Measurements from ENCODE around the gene ATP1A1.

ATP1A1 gene

GRCh38 chr1:116392717-116393404 lies 19.8 kb downstream of the ATP1A1 start:
- no peak for DNase-seq

GRCh38 chr1:116393792-116394191 lies 20.7 kb downstream of the ATP1A1 start:
- no peak for DNase-seq

GRCh38 chr1:116394270-116394669 lies 21.2 kb downstream of the ATP1A1 start:
- DNase-seq, result no peak

DNA sequence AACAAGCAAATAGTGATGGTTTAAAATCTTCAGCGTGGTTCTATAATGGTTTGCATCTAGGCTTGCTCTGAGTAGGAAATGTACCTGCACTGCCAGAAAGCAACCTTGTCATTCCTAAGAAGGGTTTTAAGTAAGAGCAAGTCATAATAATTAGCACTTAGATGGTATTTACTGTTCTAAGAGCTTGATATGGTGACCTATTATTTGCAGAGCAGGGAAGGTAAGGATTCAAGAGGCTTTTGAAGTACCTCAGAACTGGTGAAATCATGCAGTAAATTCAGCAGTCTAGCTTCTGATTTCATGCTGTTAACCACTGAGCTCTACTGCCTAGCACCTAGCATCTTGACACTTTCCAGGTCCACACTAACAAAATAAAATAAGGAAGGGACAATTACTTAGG lies 23.7 kb downstream of the ATP1A1 start:
- no peak for DNase-seq

DNA sequence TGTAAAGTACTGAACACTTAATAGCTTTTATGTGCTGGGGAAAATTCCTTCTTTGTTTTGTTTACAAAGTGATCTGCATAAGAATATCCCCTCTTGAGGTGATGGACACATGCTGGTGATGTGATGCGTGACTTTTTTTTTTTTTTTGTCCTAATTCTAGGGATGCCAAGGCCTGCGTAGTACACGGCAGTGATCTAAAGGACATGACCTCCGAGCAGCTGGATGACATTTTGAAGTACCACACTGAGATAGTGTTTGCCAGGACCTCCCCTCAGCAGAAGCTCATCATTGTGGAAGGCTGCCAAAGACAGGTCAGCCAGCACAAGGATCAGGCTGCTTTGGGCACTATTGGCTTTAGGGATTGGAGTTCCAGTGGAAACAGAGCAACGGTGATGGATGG lies 24.7 kb downstream of the ATP1A1 start:
- DNase-seq, result no peak

GRCh38 chr1:116400780-116401179 lies 27.7 kb downstream of the ATP1A1 start:
- DNase-seq, result no peak

DNA sequence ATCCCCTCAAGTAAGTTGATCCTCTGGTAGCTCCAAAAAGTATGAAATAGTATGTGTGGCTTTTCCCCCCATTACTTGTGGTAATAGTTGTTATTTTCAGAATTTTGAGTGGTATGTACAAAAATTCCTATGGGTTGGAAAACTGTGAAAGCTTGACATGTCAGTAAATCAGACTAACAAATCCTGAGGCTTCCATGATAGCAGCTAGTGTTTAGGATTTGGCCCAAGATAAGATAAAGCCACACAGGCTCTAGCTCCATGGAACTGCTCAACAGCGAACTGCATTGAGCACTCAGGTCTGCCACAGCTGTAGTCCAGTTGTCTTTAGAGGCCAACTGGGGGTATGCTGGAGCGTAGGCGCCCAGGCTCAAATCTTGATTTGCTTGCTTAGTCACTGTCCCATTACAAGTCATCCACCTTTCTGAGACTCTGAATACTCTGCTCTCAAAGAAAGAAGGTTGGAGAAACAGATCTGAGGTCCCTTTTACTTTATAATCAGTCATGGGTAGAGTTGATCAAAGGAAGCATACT lies 28.7 kb downstream of the ATP1A1 start:
- DNase-seq, result no peak

DNA sequence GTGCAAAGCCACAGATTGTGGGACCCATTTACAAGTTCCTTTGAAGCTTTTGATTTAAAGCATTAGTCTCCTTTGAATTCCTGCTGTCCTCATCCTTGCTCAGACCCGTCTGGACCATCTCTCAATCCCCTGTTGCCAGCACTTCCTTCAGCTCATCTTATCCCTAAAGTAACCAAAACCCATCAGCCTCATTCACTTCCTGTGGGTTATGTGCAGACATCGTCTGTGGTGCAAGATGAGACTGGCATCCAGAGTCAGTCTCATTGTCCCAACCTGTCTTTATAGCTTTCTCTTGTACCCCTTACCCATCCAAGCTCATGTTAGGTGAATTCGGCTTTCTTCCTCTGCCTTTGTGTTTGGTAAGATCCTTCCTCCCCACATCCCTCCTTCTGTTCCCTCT lies 29.3 kb downstream of the ATP1A1 start:
- DNase-seq, result no peak

GRCh38 chr1:116403496-116404136 lies 30.6 kb downstream of the ATP1A1 start:
- no peak for DNase-seq

- no peak for DNase-seq
These were observed 31.7 kb downstream of the ATP1A1 start for GRCh38 chr1:116404699-116405098.

DNA sequence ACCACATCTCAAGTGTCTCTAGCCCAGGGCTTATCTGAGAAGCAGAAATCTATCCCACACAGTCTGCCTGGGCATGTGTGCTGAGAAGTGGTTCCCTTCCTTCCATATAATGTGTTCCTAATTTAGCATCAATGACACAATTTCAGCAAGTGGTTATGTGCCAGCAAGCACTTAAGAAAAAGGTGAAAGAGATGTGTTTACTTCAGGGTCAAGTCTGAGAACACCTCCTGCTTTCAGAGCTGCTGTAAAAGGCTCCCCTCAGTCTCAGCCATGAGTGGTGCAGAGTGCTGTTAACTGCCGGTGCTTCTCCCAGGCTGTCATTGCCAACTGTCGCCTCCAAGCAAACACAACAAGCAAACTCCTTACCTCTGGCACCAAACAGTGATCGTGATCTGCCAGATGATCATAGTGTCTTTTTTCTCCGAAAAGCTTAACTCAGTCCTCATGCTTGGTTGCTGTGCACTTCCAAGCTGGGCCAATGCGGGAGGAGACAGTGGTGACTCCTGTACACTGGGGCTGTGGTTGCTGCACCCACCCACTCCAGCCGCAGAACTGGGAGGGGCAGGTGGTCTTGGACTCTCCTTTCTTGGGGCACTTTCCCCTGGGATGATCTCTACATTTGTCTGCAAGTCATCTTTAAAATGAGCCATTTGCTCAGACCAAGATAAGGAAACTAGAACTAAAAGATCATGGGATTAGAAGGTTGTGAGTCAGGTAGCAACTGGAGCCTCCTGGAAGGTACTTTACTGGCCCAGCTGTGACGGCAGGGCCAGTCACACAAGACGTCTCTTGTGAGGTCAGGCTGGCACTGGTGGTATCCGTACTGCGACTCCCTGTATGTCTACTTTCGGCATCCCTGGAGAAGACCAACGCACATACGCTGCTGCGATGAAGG lies 32.4 kb downstream of the ATP1A1 start:
- DNase-seq, result no peak

- no peak for DNase-seq
These were observed 34.0 kb downstream of the ATP1A1 start for GRCh38 chr1:116407033-116407432.

- DNase-seq, result no peak
These were observed 35.1 kb downstream of the ATP1A1 start for GRCh38 chr1:116408193-116408592.

GRCh38 chr1:116408803-116409720 lies 36.0 kb downstream of the ATP1A1 start:
- DNase-seq, result no peak

DNA sequence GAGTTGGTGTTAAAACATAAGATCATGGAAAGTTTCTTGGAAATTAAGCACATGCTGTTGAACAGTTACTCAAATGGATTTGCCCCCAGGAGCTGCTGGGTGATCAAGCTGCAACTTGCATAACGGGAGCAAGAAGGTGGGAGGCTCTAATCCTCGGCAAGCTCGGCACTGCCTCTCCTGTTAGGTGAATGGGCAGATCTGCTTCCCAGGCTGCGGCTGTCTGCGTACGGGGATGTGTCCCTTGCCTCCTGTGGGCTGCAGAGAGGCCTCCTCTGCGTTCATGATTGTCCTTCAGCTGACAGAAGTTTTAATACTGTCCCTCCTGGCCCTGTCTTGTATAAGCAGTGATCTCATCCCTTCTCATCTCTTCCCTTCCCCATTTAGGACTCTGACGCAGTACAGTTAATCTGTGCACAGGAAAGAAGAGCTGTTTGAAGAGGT lies 36.7 kb downstream of the ATP1A1 start:
- DNase-seq, result no peak

DNA sequence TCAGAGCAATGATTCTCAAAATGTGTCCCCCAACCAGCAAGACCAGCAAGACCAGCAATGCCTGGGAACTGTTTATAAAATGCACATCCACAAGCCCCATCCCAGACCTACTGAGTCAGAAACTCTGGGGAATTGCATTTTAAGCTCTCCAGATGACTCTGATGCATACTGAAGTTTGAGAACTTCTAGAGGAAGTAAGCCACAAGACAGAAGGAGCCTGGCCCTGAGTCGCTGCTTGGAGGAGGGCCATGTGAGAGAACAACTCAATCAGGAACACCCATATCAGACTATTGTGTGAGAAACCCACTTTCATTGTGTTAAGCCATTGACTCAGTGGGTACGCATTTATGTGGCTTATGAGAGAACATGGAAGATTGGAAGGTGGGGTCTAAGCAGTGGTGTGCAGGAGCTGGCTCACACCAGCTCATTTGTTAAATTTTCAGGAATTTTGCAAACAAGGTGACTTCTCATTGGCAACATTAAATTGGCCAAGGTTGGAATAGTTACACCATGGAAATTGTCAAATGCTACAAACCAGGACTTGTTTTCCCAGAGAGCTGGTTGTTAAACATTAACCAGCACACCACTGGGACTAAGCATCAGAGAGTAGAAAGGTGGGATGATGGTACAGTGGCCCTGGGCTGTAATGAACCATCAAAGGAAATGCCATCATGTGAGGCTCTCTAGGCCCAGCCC lies 38.9 kb downstream of the ATP1A1 start:
- DNase-seq, result peak; percentile 15

- no peak for DNase-seq
These were observed 39.4 kb downstream of the ATP1A1 start for GRCh38 chr1:116412480-116412798.

GRCh38 chr1:116412898-116413297 lies 39.9 kb downstream of the ATP1A1 start:
- no peak for DNase-seq

DNA sequence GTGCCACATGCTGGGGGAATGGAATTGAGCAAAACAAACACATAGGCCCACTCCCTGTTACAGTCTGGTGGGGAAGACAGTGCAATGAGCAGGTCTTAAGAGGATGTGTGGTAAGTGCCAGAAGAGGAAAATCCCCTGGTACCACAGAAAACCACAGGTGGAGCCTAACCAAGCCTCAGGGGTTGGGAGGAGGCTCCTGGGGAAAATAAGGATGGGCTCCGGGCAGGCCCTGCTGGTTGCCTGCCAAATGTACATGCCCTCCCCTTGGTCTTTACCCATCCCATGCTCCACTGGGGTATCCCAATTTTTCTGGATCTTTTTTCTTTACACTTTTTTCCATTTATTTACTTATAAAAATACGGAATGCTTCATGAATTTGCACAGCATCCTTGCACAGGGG lies 40.4 kb downstream of the ATP1A1 start:
- no peak for DNase-seq

DNA sequence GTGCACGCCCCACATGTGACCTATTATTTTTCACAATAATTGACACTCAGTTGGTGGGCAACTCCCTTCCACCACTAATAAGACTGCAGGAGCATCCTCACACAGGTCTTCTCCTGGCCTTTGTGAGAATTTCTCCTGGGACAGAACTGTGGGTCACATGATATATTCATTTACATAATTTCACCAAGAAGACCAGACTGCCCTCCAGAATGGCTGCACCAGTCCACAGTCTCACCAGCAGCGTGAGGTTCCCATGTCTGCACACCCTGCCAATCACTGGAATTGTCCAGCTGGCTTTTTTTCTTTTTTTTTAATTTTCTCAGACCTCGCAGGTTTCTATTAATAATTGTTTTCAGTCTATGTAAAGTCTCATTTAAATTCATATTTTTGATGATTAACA lies 41.3 kb downstream of the ATP1A1 start:
- no peak for DNase-seq

GRCh38 chr1:116415200-116415698 lies 42.2 kb downstream of the ATP1A1 start:
- no peak for DNase-seq
